SH-SY5Y (cell line): ENCODE results near the gene FNDC10.

Source experiments
- GATA2 ChIP-seq: IDR thresholded peaks from 2 replicates; pipeline ENCODE4 v1.6.1; 2011; ENCODE audit warnings: mild to moderate bottlenecking, low read depth, low read length
- GATA3 ChIP-seq: IDR thresholded peaks from 2 replicates; pipeline ENCODE4 v1.6.1; 2011; ENCODE audit warnings: low read depth, mild to moderate bottlenecking, low read length, moderate library complexity

- TF ChIP-seq GATA3 (no peak), GATA2 (no peak)
Measured at GRCh38 chr1:1574721-1575537, 25.0 kb downstream of the FNDC10 start, which contains the start of gene SSU72.
